Peyer's patch (tissue), 4 donors: Measurements from ENCODE around the gene UFSP2.

ENCODE experiments used
- POLR2A ChIP-seq, 2 donors: fragments of 450-650 bp; IDR thresholded peaks; one replicate each; pipeline ENCODE4 v1.5.1; 2017; ENCODE audit warnings: antibody characterized with exemption in 2 of 2, mild to moderate bottlenecking in 2 of 2, moderate library complexity in 2 of 2
- TF ChIP-seq, protein P1 (sequence below), 6 experiments: fragments of 450-650 bp in 4 of 6; fragments of 200-600 bp in 2 of 6; sonication (generic) in 1 of 6; IDR thresholded peaks; one replicate each; pipeline ENCODE4 v1.5.1; 2017 to 2019; ENCODE audit warnings: antibody characterized with exemption in 6 of 6, mild to moderate bottlenecking in 3 of 6, moderate library complexity in 1 of 6

GRCh38 chr4:185351691-185352090 lies 74.1 kb downstream of the UFSP2 start:
- TF ChIP-seq, protein P1, sequence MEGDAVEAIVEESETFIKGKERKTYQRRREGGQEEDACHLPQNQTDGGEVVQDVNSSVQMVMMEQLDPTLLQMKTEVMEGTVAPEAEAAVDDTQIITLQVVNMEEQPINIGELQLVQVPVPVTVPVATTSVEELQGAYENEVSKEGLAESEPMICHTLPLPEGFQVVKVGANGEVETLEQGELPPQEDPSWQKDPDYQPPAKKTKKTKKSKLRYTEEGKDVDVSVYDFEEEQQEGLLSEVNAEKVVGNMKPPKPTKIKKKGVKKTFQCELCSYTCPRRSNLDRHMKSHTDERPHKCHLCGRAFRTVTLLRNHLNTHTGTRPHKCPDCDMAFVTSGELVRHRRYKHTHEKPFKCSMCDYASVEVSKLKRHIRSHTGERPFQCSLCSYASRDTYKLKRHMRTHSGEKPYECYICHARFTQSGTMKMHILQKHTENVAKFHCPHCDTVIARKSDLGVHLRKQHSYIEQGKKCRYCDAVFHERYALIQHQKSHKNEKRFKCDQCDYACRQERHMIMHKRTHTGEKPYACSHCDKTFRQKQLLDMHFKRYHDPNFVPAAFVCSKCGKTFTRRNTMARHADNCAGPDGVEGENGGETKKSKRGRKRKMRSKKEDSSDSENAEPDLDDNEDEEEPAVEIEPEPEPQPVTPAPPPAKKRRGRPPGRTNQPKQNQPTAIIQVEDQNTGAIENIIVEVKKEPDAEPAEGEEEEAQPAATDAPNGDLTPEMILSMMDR (IDR thresholded peaks at IDR 0.05) = no peak
- no peak for TF ChIP-seq POLR2A (IDR thresholded peaks at IDR 0.05)
